Osteoblast (primary cell): Measurements from ENCODE around the gene SLC38A10. TPM values are rescaled to one million over a fixed set of nuclear protein-coding genes. Genes with fewer than 3 reads are reported as not detected.

Source experiments
- DNase-seq: peaks from one replicate; pipeline ENCODE4 v3.0.0; 2011; ENCODE audit warnings: low spot score, mixed read lengths; ENCODE audit not compliant: insufficient read length; ENCODE audit errors: missing footprints
- H2AFZ ChIP-seq: 2 replicates; pipeline ENCODE4 v1.6.0; 2011; ENCODE audit warnings: mild to moderate bottlenecking, low read length
- H3K27ac ChIP-seq: 2 replicates; pipeline ENCODE4 v1.5.1; 2011; ENCODE audit warnings: mild to moderate bottlenecking, low read depth, low read length, moderate library complexity
- H3K27me3 ChIP-seq: 2 replicates; pipeline ENCODE4 v1.6.0; 2012; ENCODE audit warnings: mild to moderate bottlenecking, control low read depth, inconsistent platforms, low read length, moderate library complexity; ENCODE audit not compliant: insufficient read depth
- H3K36me3 ChIP-seq: 2 replicates; pipeline ENCODE4 v1.5.1; 2011; ENCODE audit warnings: mild to moderate bottlenecking, low read length, control low read depth, moderate library complexity; ENCODE audit not compliant: insufficient read depth
- H3K4me1 ChIP-seq: 2 replicates; pipeline ENCODE4 v1.5.1; 2011; ENCODE audit warnings: mild to moderate bottlenecking, low read length, control low read depth, moderate library complexity; ENCODE audit not compliant: insufficient read depth
- H3K4me2 ChIP-seq: 2 replicates; pipeline ENCODE4 v1.6.0; 2011; ENCODE audit warnings: mild to moderate bottlenecking, low read length; ENCODE audit not compliant: insufficient read depth
- H3K4me3 ChIP-seq: fragments of 200-600 bp; sonication (generic); 3 replicates; pipeline ENCODE4 v1.5.1; 2012; ENCODE audit warnings: mild to moderate bottlenecking, low read length, inconsistent platforms; ENCODE audit not compliant: insufficient read depth
- H3K79me2 ChIP-seq: 2 replicates; pipeline ENCODE4 v1.6.0; 2012; ENCODE audit warnings: mild to moderate bottlenecking, low read length, control low read depth, inconsistent platforms; ENCODE audit not compliant: insufficient read depth
- H3K9me3 ChIP-seq: 2 replicates; pipeline ENCODE4 v1.5.1; 2011; ENCODE audit warnings: low read depth, low read length, control low read depth
- H4K20me1 ChIP-seq: 2 replicates; pipeline ENCODE4 v1.6.0; 2012; ENCODE audit warnings: mild to moderate bottlenecking, low read length, control low read depth; ENCODE audit not compliant: insufficient read depth
- CTCF ChIP-seq: IDR thresholded peaks from 2 replicates; pipeline ENCODE4 v1.5.1; 2011; ENCODE audit warnings: mild to moderate bottlenecking, low read depth, low read length, moderate library complexity; ENCODE audit errors: extremely low read depth
- total RNA-seq: library from RNA; depleted of rRNA; stranded (reverse); fragments of >200 nt; gene quantifications from 2 replicates; pipeline ENCODE4 v1.2.3, GENCODE V29; 2012

The SLC38A10 gene
- total RNA-seq, 1 donor, result 92.6 TPM

GRCh38 chr17:81306898-81307510, 11.9 kb upstream of the SLC38A10 start:
- no peak for DNase-seq
- H2AFZ ChIP-seq, result no peak overlapping the region

GRCh38 chr17:81306491-81306890, 11.4 kb upstream of the SLC38A10 start:
- Histone ChIP-seq H3K4me3 (no peak overlapping the region), H3K79me2 (no peaks in the 10 kb centered on the region), H3K4me2 (no peak overlapping the region), H3K9me3 (no peaks in the 10 kb centered on the region), H4K20me1 (no peaks in the 10 kb centered on the region), H3K27ac (no peak overlapping the region), H3K4me1 (peaks cover 12% of the 10 kb centered on the region), H3K36me3 (no peaks in the 10 kb centered on the region), H2AFZ (no peak overlapping the region), H3K27me3 (no peaks in the 10 kb centered on the region)
- DNase-seq, result no peak
- no peak for TF ChIP-seq CTCF

More at GRCh38 chr17:81306898-81307510, 11.9 kb upstream of the SLC38A10 start:
- H3K36me3 ChIP-seq, result no peaks in the 10 kb centered on the region
- TF ChIP-seq CTCF, result no peak
- H3K27me3 ChIP-seq, result no peaks in the 10 kb centered on the region
- H3K4me3 ChIP-seq, result no peak overlapping the region
- H3K9me3 ChIP-seq, result no peaks in the 10 kb centered on the region
- H3K4me2 ChIP-seq, result no peak overlapping the region
- no peaks in the 10 kb centered on the region for H4K20me1 ChIP-seq
- no peak overlapping the region for H3K27ac ChIP-seq
- no peaks in the 10 kb centered on the region for H3K79me2 ChIP-seq
- peaks cover 10% of the 10 kb centered on the region for H3K4me1 ChIP-seq

- Histone ChIP-seq H3K9me3 (no peaks in the 10 kb centered on the region), H3K27ac (no peak overlapping the region), H2AFZ (no peak overlapping the region), H3K79me2 (no peaks in the 10 kb centered on the region), H4K20me1 (no peaks in the 10 kb centered on the region), H3K27me3 (no peaks in the 10 kb centered on the region), H3K4me2 (no peak overlapping the region), H3K4me3 (no peak overlapping the region), H3K36me3 (no peaks in the 10 kb centered on the region), H3K4me1 (peaks cover 16% of the 10 kb centered on the region)
- DNase-seq, result no peak
- TF ChIP-seq CTCF, result no peak
Observed at GRCh38 chr17:81305051-81305630, 10.0 kb upstream of the SLC38A10 start.

- no peak for TF ChIP-seq CTCF
Observed at GRCh38 chr17:81304196-81305015, 9.3 kb upstream of the SLC38A10 start.

More at GRCh38 chr17:81304196-81305015, 9.3 kb upstream of the SLC38A10 start:
- no peaks in the 10 kb centered on the region for H3K79me2 ChIP-seq
- DNase-seq, result no peak
- no peak overlapping the region for H3K4me3 ChIP-seq
- H3K36me3 ChIP-seq, result no peaks in the 10 kb centered on the region
- H3K4me1 ChIP-seq, result peaks cover 12% of the 10 kb centered on the region
- H2AFZ ChIP-seq, result no peak overlapping the region
- no peaks in the 10 kb centered on the region for H3K9me3 ChIP-seq
- H3K27me3 ChIP-seq, result no peaks in the 10 kb centered on the region
- no peak overlapping the region for H3K27ac ChIP-seq
- H3K4me2 ChIP-seq, result no peak overlapping the region
- no peaks in the 10 kb centered on the region for H4K20me1 ChIP-seq
